Mammary epithelial cell (primary cell): ENCODE data around the gene SLC12A8.

Source experiments
- EZH2 ChIP-seq: IDR thresholded peaks from 2 replicates; pipeline ENCODE4 v1.6.1; 2012; ENCODE audit warnings: low read length, inconsistent platforms, borderline replicate concordance
- TF ChIP-seq, protein P1 (sequence below), 2 donors: IDR thresholded peaks in 1 of 2; conservative IDR thresholded peaks in 1 of 2; 2 replicates each; pipeline ENCODE4 v1.5.1; 2011 to 2012; ENCODE audit warnings: inconsistent platforms in 2 of 2, low read length in 2 of 2, mild to moderate bottlenecking in 2 of 2, control low read depth in 1 of 2, low read depth in 1 of 2; ENCODE audit not compliant: insufficient read depth in 1 of 2; ENCODE audit errors: extremely low read depth in 1 of 2

DNA sequence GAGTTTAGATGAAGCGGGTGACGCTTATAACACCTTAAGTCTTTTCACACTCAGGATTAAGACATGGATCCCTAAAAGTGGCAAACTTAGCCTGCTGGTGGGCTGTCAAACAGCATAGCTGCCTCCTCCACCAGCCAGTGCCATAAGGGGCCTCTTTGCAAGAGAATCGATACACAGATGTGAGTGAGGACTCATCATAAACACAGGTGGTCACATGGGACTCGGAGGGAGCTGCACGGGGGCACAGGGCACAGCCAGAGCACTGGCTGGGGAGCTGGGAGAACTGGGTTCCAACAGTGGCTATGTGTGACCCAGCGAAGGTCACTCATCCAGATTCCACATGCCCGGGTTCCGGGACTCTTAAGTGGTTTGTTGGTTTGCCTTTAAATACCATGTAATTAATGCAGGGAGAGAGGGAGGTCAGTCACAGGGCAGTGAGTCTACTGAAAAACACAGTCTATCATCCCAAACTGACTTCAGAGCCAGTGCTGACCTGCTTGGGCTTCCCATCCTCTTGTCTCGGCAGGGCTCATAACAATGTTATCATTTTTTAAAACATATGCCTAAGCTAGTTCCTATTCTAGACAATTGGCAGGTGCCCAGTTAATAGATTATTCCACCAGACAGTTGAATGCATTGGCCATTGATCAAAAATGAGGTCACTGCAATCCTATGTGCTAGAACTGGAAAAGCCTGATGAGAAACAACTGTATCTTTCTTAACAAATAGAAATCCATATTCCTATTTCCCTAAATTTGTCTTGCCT lies 51.8 kb downstream of the SLC12A8 start:
- TF ChIP-seq, protein P1, sequence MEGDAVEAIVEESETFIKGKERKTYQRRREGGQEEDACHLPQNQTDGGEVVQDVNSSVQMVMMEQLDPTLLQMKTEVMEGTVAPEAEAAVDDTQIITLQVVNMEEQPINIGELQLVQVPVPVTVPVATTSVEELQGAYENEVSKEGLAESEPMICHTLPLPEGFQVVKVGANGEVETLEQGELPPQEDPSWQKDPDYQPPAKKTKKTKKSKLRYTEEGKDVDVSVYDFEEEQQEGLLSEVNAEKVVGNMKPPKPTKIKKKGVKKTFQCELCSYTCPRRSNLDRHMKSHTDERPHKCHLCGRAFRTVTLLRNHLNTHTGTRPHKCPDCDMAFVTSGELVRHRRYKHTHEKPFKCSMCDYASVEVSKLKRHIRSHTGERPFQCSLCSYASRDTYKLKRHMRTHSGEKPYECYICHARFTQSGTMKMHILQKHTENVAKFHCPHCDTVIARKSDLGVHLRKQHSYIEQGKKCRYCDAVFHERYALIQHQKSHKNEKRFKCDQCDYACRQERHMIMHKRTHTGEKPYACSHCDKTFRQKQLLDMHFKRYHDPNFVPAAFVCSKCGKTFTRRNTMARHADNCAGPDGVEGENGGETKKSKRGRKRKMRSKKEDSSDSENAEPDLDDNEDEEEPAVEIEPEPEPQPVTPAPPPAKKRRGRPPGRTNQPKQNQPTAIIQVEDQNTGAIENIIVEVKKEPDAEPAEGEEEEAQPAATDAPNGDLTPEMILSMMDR (conservative IDR thresholded peaks at IDR 0.05 in 1 of 2, IDR thresholded peaks at IDR 0.05 in 1 of 2; ENCODE audit: extremely low read depth in 1 of 2, insufficient read depth in 1 of 2, low read depth in 1 of 2, low read length in 2 of 2) = no peak
- TF ChIP-seq EZH2 = no peak
